GM12865 (cell line): ENCODE results near the gene TMEM141.
"Not testable (repeated sequence)": the region's sequence is repeated elsewhere in the genome, so short reads cannot be mapped to it uniquely, and the experiment has no call there.

Experiments
- DNase-seq: peaks from one replicate; pipeline ENCODE4 v3.0.0; 2010; ENCODE audit warnings: low read depth
- H3K4me3 ChIP-seq: 2 replicates; pipeline ENCODE4 v1.5.1; 2011; ENCODE audit warnings: mild to moderate bottlenecking, low read depth, low read length, control low read depth
- TF ChIP-seq, protein P1 (sequence below): IDR thresholded peaks from 2 replicates; pipeline ENCODE4 v1.5.1; 2011; ENCODE audit warnings: low read length, control low read depth, low read depth, inconsistent platforms; ENCODE audit not compliant: insufficient read depth; ENCODE audit errors: missing control alignments

Gene TMEM141

DNA sequence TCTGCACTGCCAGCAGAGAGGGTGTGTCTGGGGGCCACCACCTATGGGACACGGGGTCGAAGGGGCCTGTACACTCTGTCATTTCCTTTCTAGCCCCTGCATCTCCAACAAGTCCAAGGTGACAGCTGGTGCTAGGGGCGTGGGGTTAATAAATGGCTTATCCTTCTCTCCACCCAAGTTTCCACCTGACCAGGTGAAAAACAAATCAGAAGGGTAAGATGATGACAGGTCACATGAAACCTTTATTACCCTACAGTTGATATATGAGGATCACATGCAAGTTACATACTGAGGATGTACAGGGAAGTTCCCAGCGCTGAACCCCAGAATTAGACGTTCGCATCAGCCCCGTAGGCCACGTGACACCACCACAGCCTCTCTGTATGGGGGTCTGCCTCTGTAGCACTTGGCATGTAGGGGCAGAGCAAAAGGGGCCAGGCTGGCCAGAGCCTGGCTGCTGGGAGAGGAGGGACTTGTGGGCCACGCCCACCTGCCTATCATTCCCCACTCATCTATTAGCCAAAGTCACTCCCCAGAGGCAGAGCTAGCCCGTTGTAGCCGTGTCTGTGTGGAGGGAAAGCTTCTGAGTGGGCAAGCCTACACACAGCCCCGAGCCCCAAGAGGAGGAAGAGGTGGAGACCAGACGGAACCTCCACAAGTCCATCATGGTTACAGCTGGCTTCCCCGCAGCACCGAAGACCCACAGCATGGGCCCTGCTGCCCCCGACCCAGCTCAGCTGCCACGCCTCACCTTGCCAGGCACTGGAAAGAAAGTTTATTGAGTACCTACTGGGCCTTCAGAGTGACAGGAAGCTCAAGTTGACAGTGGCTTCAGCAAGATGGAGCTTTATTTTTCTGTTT lies 2.2 kb downstream of the TMEM141 start:
- DNase-seq: no peak
- TF ChIP-seq, protein P1, sequence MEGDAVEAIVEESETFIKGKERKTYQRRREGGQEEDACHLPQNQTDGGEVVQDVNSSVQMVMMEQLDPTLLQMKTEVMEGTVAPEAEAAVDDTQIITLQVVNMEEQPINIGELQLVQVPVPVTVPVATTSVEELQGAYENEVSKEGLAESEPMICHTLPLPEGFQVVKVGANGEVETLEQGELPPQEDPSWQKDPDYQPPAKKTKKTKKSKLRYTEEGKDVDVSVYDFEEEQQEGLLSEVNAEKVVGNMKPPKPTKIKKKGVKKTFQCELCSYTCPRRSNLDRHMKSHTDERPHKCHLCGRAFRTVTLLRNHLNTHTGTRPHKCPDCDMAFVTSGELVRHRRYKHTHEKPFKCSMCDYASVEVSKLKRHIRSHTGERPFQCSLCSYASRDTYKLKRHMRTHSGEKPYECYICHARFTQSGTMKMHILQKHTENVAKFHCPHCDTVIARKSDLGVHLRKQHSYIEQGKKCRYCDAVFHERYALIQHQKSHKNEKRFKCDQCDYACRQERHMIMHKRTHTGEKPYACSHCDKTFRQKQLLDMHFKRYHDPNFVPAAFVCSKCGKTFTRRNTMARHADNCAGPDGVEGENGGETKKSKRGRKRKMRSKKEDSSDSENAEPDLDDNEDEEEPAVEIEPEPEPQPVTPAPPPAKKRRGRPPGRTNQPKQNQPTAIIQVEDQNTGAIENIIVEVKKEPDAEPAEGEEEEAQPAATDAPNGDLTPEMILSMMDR: no peak
- no peak overlapping the region for H3K4me3 ChIP-seq

GRCh38 chr9:136794281-136794999 lies 3.3 kb downstream of the TMEM141 start:
- TF ChIP-seq, protein P1: no peak
- no peak for DNase-seq
- H3K4me3 ChIP-seq: no peak overlapping the region

DNA sequence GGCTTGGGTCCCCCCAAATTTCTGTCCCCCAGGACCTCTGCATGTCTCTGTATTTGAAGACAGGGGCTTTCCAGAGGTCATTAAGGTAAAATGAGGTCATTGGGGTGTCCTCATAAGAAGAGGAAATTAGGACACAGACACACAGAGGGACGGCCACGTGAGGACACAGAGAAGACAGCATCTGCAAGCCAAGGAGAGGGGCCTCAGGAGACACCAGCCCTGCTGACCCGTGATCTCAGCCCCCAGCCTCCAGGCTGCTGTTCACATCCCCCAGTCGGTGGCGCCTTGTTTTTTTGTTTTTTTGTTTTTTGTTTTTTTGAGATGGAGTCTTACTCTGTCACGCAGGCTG lies 3.8 kb downstream of the TMEM141 start:
- H3K4me3 ChIP-seq: no peak overlapping the region
- no peak for DNase-seq
- TF ChIP-seq, protein P1: no peak

DNA sequence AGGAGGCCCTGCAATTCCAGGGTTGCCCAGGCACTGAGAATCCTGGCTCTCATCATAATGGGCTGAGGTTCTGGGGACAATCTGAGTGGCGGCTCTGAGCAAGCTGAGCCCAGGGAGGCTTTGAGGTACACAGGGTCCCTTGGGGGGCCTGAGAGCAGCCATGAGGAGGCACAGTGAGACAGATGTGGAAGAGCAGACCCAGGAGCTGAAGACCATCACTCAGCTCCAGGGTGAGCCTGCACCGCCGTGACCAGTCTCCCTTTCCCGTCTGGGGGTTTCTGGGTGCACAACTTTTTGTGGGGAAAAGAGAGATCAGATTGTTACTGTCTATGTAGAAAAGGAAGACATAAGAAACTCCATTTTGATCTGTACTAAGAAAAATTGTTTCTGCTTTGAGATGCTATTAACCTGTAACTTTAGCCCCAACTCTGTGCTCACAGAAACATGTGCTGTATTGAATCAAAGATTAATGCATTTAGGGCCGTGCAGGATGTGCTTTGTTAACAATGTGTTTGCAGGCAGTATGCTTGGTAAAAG lies 5.2 kb downstream of the TMEM141 start, which contains the start of gene CCDC183:
TSS of gene CCDC183 (plus strand) at position 101 of the 537 bp plus-strand sequence. CDS start at position 161, 60 bp downstream.
- DNase-seq: no peak
- TF ChIP-seq, protein P1: no peak
- H3K4me3 ChIP-seq: no peak within 1 kb of the TSS

DNA sequence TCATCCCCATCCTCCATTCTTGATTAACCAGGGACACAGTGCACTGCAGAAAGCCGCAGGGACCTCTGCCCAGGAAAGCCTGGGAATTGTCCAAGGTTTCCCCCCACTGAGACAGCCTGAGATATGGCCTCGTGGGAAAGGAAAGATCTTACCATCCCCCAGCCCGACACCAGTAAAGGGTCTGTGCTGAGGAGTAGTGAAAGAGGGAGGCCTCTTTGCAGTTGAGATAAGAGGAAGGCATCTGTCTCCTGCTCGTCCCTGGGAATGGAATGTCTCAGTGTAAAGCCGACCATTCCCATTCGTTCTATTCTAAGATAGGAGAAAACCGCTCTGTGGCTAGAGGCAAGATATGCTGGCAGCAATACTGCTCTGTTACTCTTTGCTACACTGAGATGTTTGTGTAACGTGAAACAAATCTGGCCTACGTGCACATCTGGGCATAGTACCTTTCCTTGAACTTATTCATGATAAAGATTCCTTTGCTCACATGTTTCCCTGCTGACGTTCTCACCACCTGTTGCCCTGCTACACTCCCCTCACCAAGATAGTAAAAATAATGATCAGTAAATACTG lies 5.7 kb downstream of the TMEM141 start:
- not testable (repeated sequence) for DNase-seq, H3K4me3 ChIP-seq

- no peak overlapping the region for H3K4me3 ChIP-seq
- TF ChIP-seq, protein P1: no peak
- no peak for DNase-seq
Measured at GRCh38 chr9:136798708-136799078, 7.5 kb downstream of the TMEM141 start.

DNA sequence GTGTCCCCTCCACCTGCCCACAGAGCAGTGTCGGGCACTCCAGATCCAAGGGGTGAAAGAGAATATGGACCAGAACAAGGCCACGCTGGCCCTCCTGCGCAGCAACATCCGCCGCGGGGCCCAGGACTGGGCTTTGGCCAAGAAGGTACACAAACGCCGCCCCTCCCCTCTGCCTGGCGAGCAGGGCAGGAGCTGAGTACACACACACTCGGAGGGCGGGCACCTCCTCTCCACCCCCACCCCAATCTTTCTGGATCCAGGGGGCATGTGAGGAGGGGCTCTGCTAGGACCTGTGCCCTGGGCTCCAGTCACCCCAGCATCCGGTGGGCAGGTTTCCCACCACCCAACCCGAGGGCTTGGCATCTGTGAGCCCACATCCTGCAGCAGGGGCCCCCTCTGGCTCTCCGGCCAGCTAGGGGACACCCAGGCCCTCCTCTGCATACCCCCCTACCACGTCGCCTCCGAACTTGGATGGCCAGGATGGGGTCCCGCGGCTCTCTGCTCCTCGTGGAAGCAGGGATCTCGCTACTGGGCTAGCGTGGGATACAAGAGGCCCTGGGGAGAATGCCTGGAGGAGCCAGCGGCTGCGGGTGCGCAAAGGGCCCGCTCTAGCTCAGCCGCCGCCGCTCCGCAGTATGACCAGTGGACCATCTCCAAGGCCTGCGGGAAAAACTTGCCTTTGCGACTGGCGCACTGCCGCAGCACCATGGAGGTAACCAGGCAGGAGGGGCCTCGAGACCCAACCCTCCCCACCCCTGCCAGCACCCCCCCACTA lies 8.1 kb downstream of the TMEM141 start:
- no peak overlapping the region for H3K4me3 ChIP-seq
- TF ChIP-seq, protein P1: no peak
- DNase-seq: no peak
